Sciatic nerve (tissue), 2 donors: ENCODE results near the gene RAB3IL1. TPM values are rescaled to one million over a fixed set of nuclear protein-coding genes. Genes with fewer than 3 reads are reported as not detected.

Source experiments
- ATAC-seq: fragments of 200-7000 bp; cut with Tn5 transposase; one replicate; pipeline ENCODE4 v1.9.1; 2020; ENCODE audit warnings: mild to moderate bottlenecking, moderate library complexity
- DNase-seq: peaks from one replicate; pipeline ENCODE4 v3.0.0-alpha.2; 2020; ENCODE audit warnings: low spot score
- intact Hi-C: fragments of 100-400 bp; cut with DNase I; formaldehyde crosslinking; loops from one replicate; pipeline ENCODE4 v1.14.2; 2022
- microRNA-seq: library from miRNA; unstranded; fragments of <30 nt; microRNA quantifications from one replicate; pipeline ENCODE4 v1.2.0, GENCODE V29; 2020
- total RNA-seq: library from RNA; stranded (reverse); fragmentation: NEBNext Ultra II Directional; extraction: Animal tissue kit (Norgen Biotek cat#: 25700); gene quantifications from one replicate; pipeline ENCODE4 v1.2.1, GENCODE V29; 2021
- donor health status: DM: no; HTN: no; CAD: no.
- donor health status: DM: no; HTN: no; CAD: no.

RAB3IL1 gene
- total RNA-seq, 1 donor from 2014 or later = 70.5 TPM

DNA sequence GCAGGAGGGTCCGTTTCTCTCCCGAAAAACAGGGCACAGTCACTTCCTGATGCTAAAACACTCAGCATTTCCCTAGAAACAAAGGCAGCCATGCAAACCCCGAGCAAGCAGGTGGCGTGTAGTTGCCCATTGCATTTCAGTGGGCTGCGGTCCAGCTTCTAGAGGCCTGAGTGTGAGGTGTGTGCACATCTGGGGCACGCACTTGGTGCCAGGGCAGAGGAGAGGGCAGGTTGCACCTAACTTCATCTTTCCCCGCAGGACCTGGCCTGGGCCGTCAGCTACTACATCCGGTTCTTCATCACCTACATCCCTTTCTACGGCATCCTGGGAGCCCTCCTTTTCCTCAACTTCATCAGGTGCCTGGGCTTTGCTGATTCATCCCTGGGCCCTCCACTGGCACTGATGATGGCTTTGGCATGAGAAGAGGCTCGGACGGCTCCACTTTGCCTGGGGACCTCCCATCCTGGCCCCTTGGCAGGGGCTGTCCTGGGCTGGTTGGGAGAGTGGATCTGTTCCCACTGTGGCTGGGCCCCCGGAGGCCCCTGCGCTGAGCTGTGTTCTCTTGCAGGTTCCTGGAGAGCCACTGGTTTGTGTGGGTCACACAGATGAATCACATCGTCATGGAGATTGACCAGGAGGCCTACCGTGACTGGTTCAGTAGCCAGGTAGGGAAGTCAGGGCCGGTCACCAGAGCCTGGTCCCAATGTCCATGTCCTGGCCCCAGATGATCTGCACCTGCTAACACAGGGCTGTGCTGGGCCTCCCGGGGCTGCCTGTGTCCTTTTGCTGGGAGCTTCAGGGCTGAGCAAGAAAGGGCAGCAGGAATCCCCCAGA lies 54.4 kb downstream of the RAB3IL1 start:
- DNase-seq (no peak), ATAC-seq (no peak)
- intact Hi-C loops = no loop called here

GRCh38 chr11:61861634-61862033 lies 55.7 kb downstream of the RAB3IL1 start:
- ATAC-seq (no peak), DNase-seq (no peak)
- intact Hi-C loops = no loop called here

DNA sequence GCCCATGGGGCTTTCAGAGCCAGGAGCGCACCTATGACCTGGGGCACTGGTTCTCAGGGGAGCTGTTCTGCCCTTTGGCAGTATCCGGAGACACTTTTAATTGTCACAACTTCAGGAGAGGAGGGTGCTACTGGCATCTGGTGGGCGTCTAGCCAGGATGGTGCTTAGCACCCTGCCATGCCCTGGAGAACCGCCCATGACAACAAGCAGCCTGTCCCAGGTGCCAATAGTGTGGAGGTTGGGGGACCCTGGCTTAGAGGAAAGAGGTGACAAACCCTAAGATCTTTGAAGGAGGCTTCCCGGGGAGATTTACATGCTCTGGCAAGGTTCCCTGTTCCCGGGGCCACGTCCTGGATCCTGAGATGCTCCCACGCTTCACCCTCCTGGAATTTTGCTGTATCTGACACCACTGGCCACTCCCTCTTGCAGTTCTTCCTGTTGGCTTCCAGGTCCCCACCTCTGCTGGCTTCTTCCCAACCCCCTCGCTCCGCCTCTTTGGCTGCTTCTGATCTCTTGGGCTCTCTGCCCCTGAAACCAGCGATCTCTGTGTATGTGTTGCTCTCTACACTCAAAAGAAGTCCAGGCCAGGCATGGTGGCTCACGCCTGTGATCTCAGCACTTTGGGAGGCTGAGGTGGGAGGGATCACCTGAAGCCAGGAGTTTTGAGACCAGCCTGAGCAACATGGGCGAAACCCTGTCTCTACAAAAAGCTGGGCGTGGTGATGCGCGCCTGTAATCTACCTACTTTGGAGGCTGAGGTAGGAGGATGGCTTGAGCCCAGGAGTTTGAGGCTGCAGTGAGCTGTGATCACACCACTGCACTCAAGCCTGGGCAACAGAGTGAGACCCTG lies 57.1 kb downstream of the RAB3IL1 start:
- ATAC-seq = peak; percentile 56
- no peak for DNase-seq
- intact Hi-C loops = no loop called here

DNA sequence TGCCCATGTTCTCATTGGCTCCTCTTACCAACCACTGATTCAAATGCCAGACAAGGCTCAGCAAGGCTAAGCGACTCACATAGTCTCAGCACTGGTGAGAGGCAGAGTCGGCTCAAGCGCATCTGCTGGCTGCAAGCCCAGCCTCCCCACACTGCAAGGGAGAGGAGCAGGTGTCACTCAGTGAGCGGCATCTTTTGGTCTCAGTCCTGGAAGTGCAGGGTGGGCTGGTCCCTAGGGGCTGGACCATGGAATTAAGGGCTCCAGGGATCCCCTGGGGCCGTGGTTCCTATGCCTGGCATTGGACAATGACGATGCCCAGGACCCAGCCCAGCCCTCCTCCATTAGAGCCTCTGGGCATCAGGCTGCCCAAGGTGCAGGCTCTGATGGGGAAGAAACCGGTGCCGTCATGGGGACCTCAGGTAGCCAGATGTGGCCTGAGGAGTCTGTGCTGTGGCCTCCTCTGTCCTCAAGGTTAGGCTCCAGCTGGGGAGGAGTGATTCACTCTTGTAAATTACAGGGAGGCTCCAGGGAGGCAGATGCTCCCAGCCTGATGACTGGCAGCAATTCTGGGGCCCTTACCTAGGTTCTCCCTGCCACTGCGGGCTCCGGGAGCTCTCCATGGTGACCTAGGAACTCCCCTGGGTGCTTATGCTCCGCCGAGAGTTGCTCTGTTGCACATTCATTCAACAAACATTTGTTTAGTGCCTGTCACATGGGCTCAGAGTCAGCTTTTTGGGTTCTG lies 61.3 kb downstream of the RAB3IL1 start:
- DNase-seq (no peak), ATAC-seq (no peak)
- intact Hi-C loops = no loop called here

DNA sequence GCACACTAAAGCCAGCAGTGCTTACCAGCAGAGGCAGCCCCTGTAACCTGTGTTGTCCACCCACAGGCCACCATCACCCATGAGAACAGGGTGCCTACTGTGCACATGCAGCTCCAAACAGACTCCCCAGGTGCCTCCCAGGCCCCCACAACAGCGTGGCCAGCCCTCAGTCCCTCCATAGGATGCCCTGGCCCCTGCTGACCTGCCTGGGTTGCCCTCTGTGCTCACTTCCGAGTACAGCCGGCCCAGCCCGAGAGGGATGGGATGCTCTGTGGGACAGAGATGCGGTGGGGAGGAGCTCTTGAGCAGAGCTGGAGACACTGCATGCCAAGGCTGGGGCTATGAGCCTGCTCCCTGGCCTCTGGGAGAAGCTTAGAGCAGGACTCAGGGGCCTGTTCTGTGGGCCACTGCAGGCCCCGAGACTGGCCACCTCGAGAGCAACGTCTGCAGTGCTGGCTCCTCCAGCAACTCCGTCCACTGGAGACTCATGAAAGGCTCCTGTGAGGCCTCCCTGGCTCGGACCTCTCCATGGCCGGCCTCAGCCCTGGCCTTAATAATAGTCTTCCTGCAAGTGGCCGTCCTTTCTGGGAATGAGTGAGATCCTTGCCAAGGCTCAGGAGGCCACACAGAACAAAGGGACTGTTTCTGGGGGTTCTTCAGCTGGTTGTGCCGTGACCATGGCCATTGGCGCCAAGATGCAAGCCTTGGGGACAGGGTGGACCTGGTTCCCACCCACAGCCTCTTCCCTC lies 62.2 kb downstream of the RAB3IL1 start:
- no peak for DNase-seq
- ATAC-seq = peak; percentile 28
- intact Hi-C loops = no loop called here

DNA sequence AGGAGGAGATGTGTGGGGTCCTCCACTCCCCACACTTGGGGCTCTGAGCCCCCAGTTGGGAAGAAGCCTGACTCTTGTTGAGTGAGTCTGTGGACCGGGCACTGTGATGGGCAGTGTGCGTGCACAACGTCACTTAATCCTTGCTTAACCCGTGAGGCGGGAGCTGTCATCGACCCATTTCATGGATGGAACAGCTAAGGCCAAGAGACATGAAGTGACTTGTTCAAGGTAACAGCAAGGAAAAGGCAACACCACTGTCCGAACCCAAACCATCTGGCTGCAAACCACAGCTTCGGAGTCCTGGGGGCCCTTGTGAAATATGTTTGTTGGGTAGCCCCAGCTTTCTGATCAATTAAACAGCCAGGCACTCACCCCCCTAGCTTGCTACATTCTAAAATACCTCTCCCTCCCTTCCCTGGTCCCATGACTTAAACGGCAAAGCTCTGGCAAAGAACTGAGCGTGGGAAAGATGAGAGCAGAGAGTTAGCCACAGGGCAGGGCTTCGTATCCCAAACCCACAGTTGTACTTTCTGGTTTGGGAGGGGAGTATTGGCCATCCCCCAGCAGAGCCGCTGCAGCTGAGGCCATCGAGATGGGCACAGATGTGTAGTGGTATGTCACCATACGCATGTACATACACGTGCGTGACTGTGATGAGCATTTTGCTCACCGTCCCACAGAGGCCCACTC lies 63.0 kb downstream of the RAB3IL1 start:
- DNase-seq (no peak), ATAC-seq (no peak)
- intact Hi-C loops = no loop called here

GRCh38 chr11:61853698-61854169 lies 63.6 kb downstream of the RAB3IL1 start:
- ATAC-seq = peak; percentile 5
- intact Hi-C loops = no loop called here
- DNase-seq = no peak

GRCh38 chr11:61851900-61852295 lies 65.5 kb downstream of the RAB3IL1 start:
- ATAC-seq (no peak), DNase-seq (no peak)
- intact Hi-C loops = no loop called here

DNA sequence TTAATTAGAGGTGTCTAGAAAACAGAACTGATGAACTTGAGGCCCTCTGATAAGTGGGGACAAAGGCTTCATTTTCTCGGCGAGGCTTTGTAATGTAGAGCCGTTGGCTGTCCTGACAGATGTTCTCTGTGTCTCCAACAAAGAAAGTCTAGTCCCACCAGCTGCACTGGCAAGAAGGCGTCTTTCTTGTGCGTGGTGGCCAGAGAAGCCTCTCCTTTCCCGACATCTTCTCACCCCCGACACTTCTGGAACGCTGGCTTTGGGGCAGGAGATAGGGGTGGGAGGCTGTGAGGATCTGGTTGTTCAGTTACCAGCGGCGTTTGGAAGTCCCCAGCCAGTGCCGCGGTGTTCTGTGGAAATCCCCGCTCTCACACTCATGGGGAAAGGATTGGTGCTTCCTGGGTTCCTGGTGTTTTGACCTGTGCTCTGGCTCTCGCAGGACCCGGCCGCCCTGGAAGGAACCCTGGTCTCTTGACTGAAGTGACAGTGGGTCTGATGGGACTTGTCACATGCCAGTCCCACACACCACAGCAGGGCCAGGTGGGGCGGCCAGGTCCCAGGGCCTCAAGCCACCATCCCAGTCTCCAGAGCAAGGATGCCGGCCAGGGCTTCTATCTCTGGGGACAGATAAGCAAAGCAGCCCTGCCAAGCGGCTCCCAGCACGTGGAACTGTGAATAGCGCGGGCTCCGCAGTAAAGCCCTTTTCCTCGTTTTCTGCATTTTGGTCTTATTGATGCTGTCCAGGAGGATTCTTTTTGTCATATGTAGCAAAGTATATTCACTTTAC lies 66.1 kb downstream of the RAB3IL1 start:
- DNase-seq (no peak), ATAC-seq (peak; percentile 10)
- intact Hi-C loops = no loop called here

DNA sequence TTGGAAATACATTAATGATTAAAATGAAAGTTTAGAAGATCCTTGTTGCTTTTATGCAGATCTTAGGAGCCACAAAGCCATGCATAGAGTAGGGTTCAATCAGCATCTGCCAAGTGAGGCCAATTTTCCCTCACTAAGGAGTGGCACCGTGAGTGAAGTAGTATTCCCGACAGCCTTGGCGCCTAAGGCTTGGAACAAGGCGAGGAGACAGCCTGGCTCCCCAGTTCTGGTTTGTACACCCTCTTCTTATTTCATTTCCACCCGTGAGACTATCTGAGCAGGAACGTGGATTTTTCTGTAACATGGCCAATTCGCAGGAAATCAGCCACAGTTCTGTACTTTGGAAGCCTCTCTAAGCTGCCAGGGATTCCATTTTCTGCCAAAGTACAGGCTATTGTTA lies 66.7 kb downstream of the RAB3IL1 start:
- ATAC-seq = no peak
- intact Hi-C loops = no loop called here

GRCh38 chr11:61848631-61849030 lies 68.7 kb downstream of the RAB3IL1 start:
- ATAC-seq (no peak), DNase-seq (no peak)
- intact Hi-C loops = no loop called here

More for the DNA sequence above, 66.7 kb downstream of the RAB3IL1 start:
- no peak for DNase-seq

- intact Hi-C loops = no loop called here
- ATAC-seq = no peak
- DNase-seq = no peak
Measured at GRCh38 chr11:61847914-61848581, 69.3 kb downstream of the RAB3IL1 start.

Small RNA genes within 50 kb of the gene (microRNA-seq; reads per million reads assigned to microRNA genes)
- not detected for gene MIR6746

Other genes with a start within 250 kb of the RAB3IL1 start
- gene DAGLA, start 237.2 kb downstream of the RAB3IL1 start, total RNA-seq = 4.8 TPM
- 10.4 TPM for gene MYRF, start 164.9 kb downstream of the RAB3IL1 start, total RNA-seq
- 96.6 TPM for gene TMEM258, start 125.0 kb downstream of the RAB3IL1 start, total RNA-seq
- 3.7 TPM for gene FEN1, start 124.7 kb downstream of the RAB3IL1 start, total RNA-seq
- gene FADS1, start 100.6 kb downstream of the RAB3IL1 start, total RNA-seq = 99.3 TPM
- 140 TPM for gene FADS2, start 89.3 kb downstream of the RAB3IL1 start, total RNA-seq
- gene FADS3, start 26.0 kb downstream of the RAB3IL1 start, total RNA-seq = 127 TPM
- gene BEST1, start 32.8 kb upstream of the RAB3IL1 start, total RNA-seq = 31.3 TPM
- gene FTH1, start 50.1 kb upstream of the RAB3IL1 start, total RNA-seq = 4,297 TPM
- 19.4 TPM for gene INCENP, start 206.4 kb upstream of the RAB3IL1 start, total RNA-seq